K562 (cell line): ENCODE results near the gene OR7A17. TPM values are rescaled to one million over a fixed set of nuclear protein-coding genes. Genes with fewer than 3 reads are reported as not detected.

Source experiments
- ARNT ChIP-seq, 2 experiments: fragments of 450-650 bp; IDR thresholded peaks; 2 replicates each; pipeline ENCODE4 v1.6.1; 2016; ENCODE audit warnings: mild to moderate bottlenecking in 1 of 2
- BCL6 ChIP-seq: fragments of 250-450 bp; sonication (Bioruptor Pico); IDR thresholded peaks from 2 replicates; pipeline ENCODE4 v1.4.0; 2020
- GATA2 ChIP-seq: sonication (generic); formaldehyde crosslinking; IDR thresholded peaks from 2 replicates; pipeline ENCODE4 v1.4.0; 2020; ENCODE audit warnings: mild to moderate bottlenecking, missing genetic modification reagents
- PML ChIP-seq: IDR thresholded peaks from 2 replicates; pipeline ENCODE4 v1.6.1; 2012; ENCODE audit warnings: low read length, inconsistent platforms
- RNF2 ChIP-seq: sonication (generic); IDR thresholded peaks from 2 replicates; pipeline ENCODE4 v1.6.1; 2016
- SMARCA4 ChIP-seq: fragments of 450-650 bp; IDR thresholded peaks from 2 replicates; pipeline ENCODE4 v1.6.1; 2016
- SUPT5H ChIP-seq: fragments of 450-650 bp; IDR thresholded peaks from 2 replicates; pipeline ENCODE4 v1.6.1; 2016
- TBL1XR1 ChIP-seq, 2 experiments: IDR thresholded peaks; 2 replicates each; pipeline ENCODE4 v1.6.1; 2012; ENCODE audit warnings: improper control_type of control experiment in 2 of 2, low read length in 2 of 2, mild to moderate bottlenecking in 1 of 2
- TFAP4 ChIP-seq: sonication (generic); formaldehyde crosslinking; IDR thresholded peaks from 2 replicates; pipeline ENCODE4 v1.8.0; 2022; ENCODE audit warnings: missing genetic modification reagents, mild to moderate bottlenecking, moderate library complexity, borderline replicate concordance
- ZNF395 ChIP-seq: fragments of 200-800 bp; sonication (Bioruptor generic); IDR thresholded peaks from 2 replicates; pipeline ENCODE4 v1.6.1; 2017; ENCODE audit warnings: missing genetic modification characterization, missing compliant biosample characterization
- ZNF778 ChIP-seq: fragments of 450-650 bp; formaldehyde crosslinking; IDR thresholded peaks from 2 replicates; pipeline ENCODE4 v1.4.0; 2020; ENCODE audit warnings: mild to moderate bottlenecking, moderate library complexity
- polyA plus RNA-seq, 8 experiments: library from polyadenylated mRNA; depleted of rRNA in 4 of 8; stranded (reverse) in 5 of 8; unstranded in 3 of 8; fragments of >200 nt; fragmentation: Nextera tagmentation in 2 of 8; fragmentation: Illumina TruSeq in 1 of 8; extraction: Ambion mirVana in 2 of 8; extraction: Trizol in 1 of 8; gene quantifications; 2 replicates each; pipeline versions ENCODE4 v1.2.1 to v1.2.3, GENCODE V29; 2011 to 2014; ENCODE audit warnings: inconsistent platforms in 1 of 8, missing spikeins in 1 of 8
- total RNA-seq, 7 experiments: library from RNA; depleted of rRNA in 6 of 7; stranded (reverse); fragments of >200 nt in 6 of 7; fragmentation: Illumina TruSeq in 2 of 7; extraction: Trizol in 2 of 7; gene quantifications; 2 replicates each; pipeline versions ENCODE4 v1.2.1 to v1.2.3, GENCODE V29; 2011 to 2021; ENCODE audit warnings: low replicate concordance in 1 of 7
- TF ChIP-seq, protein P1 (sequence below), 2 experiments: fragments of 150-350 bp in 1 of 2; IDR thresholded peaks; 2 replicates each; pipeline ENCODE4 v1.6.1; 2012 to 2016; ENCODE audit warnings: low read depth in 2 of 2, low read length in 2 of 2, mild to moderate bottlenecking in 1 of 2, moderate library complexity in 1 of 2
- TF ChIP-seq, protein P2 (sequence below): fragments of 450-650 bp; formaldehyde crosslinking; IDR thresholded peaks from 2 replicates; pipeline ENCODE4 v1.4.0; 2022; ENCODE audit warnings: mild to moderate bottlenecking, moderate library complexity
- TF ChIP-seq, protein P3 (sequence below): fragments of 200-800 bp; sonication (Bioruptor generic); IDR thresholded peaks from 2 replicates; pipeline ENCODE4 v1.6.1; 2017; ENCODE audit warnings: missing genetic modification characterization, missing compliant biosample characterization
- TF ChIP-seq, protein P4 (sequence below), 2 experiments: fragments of 200-800 bp in 1 of 2; sonication (Bioruptor generic) in 1 of 2; sonication (generic) in 1 of 2; formaldehyde crosslinking in 1 of 2; IDR thresholded peaks in 1 of 2; conservative IDR thresholded peaks in 1 of 2; 2 replicates each; pipeline versions ENCODE4 v1.5.0 to v1.6.1; 2016 to 2020; ENCODE audit warnings: missing compliant biosample characterization in 1 of 2, missing genetic modification characterization in 1 of 2, missing genetic modification reagents in 1 of 2
- TF ChIP-seq, protein P5 (sequence below): sonication (generic); formaldehyde crosslinking; IDR thresholded peaks from 2 replicates; pipeline ENCODE4 v1.5.0; 2020; ENCODE audit warnings: missing genetic modification reagents

OR7A17 gene
- total and polyA plus RNA-seq, 9 of the 15 experiments (the other 6 are each of a cell fraction or from before 2014, with no cell fraction given) = not detected

- TF ChIP-seq TFAP4 (CRISPR knock-in tag) (no peak), SUPT5H (no peak), ZNF395 (peak; percentile 89; the same call in 1 of the 2 replicates), BCL6 (CRISPR knock-in tag) (peak; percentile 59; the same call in 1 of the 2 replicates), GATA2 (CRISPR knock-in tag) (peak; percentile 56), TBL1XR1 (IDR thresholded peaks at IDR 0.05; ENCODE audit: low read length in 2 of 2) (peak in 1 of 2 experiments; percentile 72; a peak in 2 of 4 replicates), SMARCA4 (peak; percentile 94), RNF2 (peak; percentile 36; the same call in 1 of the 2 replicates), PML (peak; percentile 87), ZNF778 (CRISPR knock-in tag) (no peak), ARNT (IDR thresholded peaks at IDR 0.05) (peak in 1 of 2 experiments; percentile 31; a peak in 1 of 4 replicates)
- TF ChIP-seq, protein P1, sequence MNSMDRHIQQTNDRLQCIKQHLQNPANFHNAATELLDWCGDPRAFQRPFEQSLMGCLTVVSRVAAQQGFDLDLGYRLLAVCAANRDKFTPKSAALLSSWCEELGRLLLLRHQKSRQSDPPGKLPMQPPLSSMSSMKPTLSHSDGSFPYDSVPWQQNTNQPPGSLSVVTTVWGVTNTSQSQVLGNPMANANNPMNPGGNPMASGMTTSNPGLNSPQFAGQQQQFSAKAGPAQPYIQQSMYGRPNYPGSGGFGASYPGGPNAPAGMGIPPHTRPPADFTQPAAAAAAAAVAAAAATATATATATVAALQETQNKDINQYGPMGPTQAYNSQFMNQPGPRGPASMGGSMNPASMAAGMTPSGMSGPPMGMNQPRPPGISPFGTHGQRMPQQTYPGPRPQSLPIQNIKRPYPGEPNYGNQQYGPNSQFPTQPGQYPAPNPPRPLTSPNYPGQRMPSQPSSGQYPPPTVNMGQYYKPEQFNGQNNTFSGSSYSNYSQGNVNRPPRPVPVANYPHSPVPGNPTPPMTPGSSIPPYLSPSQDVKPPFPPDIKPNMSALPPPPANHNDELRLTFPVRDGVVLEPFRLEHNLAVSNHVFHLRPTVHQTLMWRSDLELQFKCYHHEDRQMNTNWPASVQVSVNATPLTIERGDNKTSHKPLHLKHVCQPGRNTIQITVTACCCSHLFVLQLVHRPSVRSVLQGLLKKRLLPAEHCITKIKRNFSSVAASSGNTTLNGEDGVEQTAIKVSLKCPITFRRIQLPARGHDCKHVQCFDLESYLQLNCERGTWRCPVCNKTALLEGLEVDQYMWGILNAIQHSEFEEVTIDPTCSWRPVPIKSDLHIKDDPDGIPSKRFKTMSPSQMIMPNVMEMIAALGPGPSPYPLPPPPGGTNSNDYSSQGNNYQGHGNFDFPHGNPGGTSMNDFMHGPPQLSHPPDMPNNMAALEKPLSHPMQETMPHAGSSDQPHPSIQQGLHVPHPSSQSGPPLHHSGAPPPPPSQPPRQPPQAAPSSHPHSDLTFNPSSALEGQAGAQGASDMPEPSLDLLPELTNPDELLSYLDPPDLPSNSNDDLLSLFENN (IDR thresholded peaks at IDR 0.05; ENCODE audit: low read depth in 2 of 2, low read length in 2 of 2) = peak in 1 of 2 experiments; percentile 84; a peak in 2 of 4 replicates
- TF ChIP-seq, protein P2, sequence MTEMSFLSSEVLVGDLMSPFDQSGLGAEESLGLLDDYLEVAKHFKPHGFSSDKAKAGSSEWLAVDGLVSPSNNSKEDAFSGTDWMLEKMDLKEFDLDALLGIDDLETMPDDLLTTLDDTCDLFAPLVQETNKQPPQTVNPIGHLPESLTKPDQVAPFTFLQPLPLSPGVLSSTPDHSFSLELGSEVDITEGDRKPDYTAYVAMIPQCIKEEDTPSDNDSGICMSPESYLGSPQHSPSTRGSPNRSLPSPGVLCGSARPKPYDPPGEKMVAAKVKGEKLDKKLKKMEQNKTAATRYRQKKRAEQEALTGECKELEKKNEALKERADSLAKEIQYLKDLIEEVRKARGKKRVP = peak; percentile 54; the same call in 1 of the 2 replicates
- TF ChIP-seq, protein P3, sequence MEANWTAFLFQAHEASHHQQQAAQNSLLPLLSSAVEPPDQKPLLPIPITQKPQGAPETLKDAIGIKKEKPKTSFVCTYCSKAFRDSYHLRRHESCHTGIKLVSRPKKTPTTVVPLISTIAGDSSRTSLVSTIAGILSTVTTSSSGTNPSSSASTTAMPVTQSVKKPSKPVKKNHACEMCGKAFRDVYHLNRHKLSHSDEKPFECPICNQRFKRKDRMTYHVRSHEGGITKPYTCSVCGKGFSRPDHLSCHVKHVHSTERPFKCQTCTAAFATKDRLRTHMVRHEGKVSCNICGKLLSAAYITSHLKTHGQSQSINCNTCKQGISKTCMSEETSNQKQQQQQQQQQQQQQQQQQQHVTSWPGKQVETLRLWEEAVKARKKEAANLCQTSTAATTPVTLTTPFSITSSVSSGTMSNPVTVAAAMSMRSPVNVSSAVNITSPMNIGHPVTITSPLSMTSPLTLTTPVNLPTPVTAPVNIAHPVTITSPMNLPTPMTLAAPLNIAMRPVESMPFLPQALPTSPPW = peak; percentile 54
- TF ChIP-seq, protein P4, sequence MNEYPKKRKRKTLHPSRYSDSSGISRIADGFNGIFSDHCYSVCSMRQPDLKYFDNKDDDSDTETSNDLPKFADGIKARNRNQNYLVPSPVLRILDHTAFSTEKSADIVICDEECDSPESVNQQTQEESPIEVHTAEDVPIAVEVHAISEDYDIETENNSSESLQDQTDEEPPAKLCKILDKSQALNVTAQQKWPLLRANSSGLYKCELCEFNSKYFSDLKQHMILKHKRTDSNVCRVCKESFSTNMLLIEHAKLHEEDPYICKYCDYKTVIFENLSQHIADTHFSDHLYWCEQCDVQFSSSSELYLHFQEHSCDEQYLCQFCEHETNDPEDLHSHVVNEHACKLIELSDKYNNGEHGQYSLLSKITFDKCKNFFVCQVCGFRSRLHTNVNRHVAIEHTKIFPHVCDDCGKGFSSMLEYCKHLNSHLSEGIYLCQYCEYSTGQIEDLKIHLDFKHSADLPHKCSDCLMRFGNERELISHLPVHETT (CRISPR knock-in tag; conservative IDR thresholded peaks at IDR 0.05 in 1 of 2, IDR thresholded peaks at IDR 0.05 in 1 of 2) = peak in 1 of 2 experiments; percentile 80; a peak in 2 of 4 replicates
- TF ChIP-seq, protein P5, sequence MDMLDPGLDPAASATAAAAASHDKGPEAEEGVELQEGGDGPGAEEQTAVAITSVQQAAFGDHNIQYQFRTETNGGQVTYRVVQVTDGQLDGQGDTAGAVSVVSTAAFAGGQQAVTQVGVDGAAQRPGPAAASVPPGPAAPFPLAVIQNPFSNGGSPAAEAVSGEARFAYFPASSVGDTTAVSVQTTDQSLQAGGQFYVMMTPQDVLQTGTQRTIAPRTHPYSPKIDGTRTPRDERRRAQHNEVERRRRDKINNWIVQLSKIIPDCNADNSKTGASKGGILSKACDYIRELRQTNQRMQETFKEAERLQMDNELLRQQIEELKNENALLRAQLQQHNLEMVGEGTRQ (CRISPR knock-in tag) = no peak
Observed at GRCh38 chr19:14890643-14891379, 4.9 kb upstream of the OR7A17 start (continued).
